ENCODE results near the gene TMEM120B.

GRCh38 chr12:121815263-121815662 is 102.7 kb downstream of the TMEM120B start:
- TF ChIP-seq CTCF (IDR thresholded peaks at IDR 0.05; ENCODE audit: low read depth, low read length) (no peak), EZH2phosphoT487 (IDR thresholded peaks at IDR 0.05; ENCODE audit: low read depth) (no peak)

All from OCI-LY3 (cell line).